Left cardiac atrium (tissue), 4 donors: ENCODE measurements around the gene TMEM179. TPM values are rescaled to one million over a fixed set of nuclear protein-coding genes. Genes with fewer than 3 reads are reported as not detected.
"Not testable (repeated sequence)": the region's sequence is repeated elsewhere in the genome, so short reads cannot be mapped to it uniquely, and the experiment has no call there.

Experiments used
- ATAC-seq, 2 donors: fragments of 200-7000 bp; cut with Tn5 transposase; one replicate each; pipeline ENCODE4 v1.9.1; 2020; ENCODE audit warnings: mild to moderate bottlenecking in 2 of 2, moderate library complexity in 2 of 2
- DNase-seq: peaks from one replicate; pipeline ENCODE4 v3.0.0-alpha.2; 2020
- intact Hi-C, 2 donors: fragments of 100-400 bp; cut with DNase I; formaldehyde crosslinking; loops; one replicate each; pipeline versions ENCODE4 v1.14.1 to v1.15.1; 2022 to 2023
- total RNA-seq, 2 donors: library from RNA; stranded (reverse); fragmentation: NEBNext Ultra II Directional; extraction: Animal tissue kit (Norgen Biotek cat#: 25700); gene quantifications; one replicate each; pipeline ENCODE4 v1.2.1, GENCODE V29; 2021
- donor health status: DM: no; HTN: yes; CAD: no.
- donor health status: DM: no; HTN: yes; CAD: no; lungs with severe emphysema.
- donor health status: DM: yes; HTN: yes; CAD: no.
- donor health status: Dilated cardiomyopathy.

The TMEM179 gene
- total RNA-seq, 2 donors from 2014 or later: 0.24 to 1.0 TPM

DNA sequence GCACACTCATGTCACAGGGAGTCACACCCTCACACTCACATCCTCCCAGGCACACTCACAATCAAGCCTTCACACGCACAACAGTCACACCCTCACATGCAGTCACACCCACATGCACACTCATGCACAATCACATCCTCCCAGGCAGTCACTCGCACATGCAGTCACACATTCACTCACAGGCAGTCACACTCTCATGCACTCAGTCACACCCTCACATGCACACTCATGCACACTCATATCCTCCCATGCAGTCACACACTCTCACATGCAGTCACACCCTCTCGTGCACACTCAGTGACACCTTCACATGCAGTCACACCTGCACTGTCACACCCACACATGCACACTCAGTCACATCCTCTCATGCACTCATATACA is 12.3 kb downstream of the TMEM179 start:
- ATAC-seq: no peak
- intact Hi-C loops: no loop called here
- no peak for DNase-seq

- intact Hi-C loops: no loop called here
- DNase-seq: no peak
- ATAC-seq: no peak
These were observed 12.9 kb downstream of the TMEM179 start for GRCh38 chr14:104591506-104592291.

DNA sequence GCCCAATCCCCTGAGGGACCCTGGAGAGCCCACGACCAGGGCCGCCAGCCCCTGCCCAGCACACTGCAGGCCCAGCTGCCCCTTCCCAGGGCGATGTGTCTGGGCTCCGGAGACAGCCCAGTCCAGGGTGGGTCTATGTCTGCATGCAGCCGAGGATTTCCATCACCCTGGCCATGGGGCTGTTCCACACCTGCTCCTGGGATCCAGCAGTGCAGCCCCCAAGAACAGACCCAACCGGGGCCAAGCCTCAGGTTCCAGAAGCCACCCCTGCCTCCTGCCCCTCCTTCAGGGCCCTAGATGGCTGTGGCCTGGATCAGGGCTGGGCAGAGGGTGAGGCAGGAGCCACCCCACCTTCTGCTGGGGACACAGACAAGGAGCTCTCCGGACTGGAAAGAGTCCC is 13.5 kb downstream of the TMEM179 start:
- ATAC-seq (no peak), DNase-seq (no peak)
- intact Hi-C loops: no loop called here

- no peak for ATAC-seq
- no peak for DNase-seq
- intact Hi-C loops: no loop called here
These were observed 14.2 kb downstream of the TMEM179 start for GRCh38 chr14:104590240-104590965.

DNA sequence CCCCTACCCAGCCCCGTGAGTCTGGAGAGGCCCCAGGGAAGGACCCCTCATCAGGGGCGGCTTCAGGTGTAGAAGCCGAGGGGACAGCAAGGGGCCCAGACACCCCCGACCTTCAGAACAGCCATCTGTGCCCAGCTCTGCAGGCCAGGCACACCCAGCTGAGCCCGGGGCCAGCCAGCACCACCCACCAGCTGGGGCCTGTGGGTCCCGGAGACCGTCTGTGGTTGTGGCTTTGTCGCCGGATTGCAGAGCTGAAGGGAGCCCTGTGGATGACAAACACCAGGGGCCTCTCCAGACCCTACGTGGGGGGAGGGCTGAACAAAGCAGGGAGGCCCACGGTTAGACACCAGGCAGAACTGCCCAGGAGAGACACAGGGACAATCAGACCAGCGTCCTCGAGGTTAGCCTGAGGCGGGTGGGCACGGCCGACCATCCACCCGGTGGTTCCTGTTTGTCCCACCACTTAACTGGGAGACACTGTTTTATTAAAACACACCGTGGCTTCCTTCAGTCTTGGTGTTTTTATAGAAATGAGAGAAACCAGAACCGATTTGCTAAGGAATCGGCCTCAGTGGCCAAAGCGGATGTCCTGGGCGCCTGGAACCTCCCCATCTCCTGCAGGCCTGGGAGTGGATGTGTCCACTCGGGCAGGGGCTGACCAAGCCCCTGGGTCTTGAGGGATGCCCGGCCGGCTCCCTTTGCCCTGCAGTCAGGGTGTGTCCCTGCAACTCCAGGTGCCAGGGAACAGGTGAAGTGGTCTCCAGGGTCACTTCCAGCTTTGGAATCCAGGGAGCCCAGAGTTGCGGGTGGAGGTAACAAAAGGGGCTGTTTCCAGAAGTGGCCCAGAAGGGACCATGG is 15.0 kb downstream of the TMEM179 start:
- ATAC-seq (no peak), DNase-seq (no peak)
- intact Hi-C loops: no loop called here

GRCh38 chr14:104588066-104588857 is 16.3 kb downstream of the TMEM179 start:
- intact Hi-C loops: no loop called here
- ATAC-seq (no peak), DNase-seq (no peak)

DNA sequence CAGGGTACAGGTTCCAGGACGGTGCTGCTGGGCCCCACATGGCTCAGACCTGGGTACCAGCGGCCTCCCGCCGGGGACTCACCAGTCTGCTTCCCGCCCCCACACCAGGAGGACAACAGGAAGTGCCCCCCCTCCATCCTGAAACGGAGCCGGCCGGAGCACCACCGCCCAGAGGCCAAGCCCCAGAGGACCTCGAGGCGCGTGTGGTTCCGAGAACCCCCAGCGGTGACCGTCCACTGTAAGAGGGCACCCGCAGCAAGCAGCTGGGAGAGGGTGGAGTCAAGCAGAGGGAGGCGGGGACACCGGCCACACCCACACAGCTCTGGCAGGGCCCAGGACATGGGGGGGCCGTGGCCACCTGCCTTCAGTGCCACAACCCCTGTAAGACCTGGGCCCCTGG is 16.9 kb downstream of the TMEM179 start:
- ATAC-seq: no peak
- intact Hi-C loops: no loop called here
- no peak for DNase-seq

DNA sequence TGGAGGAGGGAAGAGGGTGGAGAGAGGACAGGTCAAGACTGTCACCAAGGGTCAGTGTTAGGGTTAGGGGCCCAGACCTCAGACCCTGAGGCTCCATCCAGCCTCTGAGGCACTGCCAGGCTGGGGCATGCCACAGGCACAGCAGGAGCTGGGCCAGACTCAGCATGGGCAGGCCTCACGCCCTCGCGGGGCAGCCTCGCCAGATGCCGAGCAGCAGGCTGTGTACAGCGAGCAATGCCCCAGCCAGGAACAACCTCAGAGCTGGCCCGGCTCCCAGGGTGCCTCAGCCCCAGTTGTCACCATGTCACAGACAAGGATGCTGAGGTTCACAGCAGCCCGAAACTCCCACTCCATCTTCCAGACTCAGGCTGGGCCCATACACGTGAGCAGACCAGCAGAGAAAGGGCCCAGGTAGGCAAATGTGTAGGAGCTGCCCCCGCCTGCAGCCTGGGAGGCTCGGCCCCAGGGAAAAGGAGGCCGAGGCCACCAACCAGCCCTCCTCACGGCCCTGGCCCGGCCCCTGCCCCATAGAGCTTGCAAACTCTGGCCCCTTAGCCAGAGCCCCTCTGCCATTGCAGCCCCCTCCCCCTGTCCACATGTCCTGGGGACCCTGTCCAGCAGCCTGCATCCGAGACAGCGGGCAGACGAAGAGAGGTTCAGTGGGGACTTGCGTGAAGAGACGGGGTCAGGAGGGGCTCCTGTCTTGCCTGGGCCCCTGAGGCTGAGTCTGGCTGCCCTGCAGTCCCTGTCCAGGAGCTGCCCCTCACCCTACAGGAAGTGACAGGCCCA is 17.5 kb downstream of the TMEM179 start:
- peak; percentile 41 to 57 for ATAC-seq
- peak; percentile 72 for DNase-seq
- intact Hi-C loops: no loop called here

DNA sequence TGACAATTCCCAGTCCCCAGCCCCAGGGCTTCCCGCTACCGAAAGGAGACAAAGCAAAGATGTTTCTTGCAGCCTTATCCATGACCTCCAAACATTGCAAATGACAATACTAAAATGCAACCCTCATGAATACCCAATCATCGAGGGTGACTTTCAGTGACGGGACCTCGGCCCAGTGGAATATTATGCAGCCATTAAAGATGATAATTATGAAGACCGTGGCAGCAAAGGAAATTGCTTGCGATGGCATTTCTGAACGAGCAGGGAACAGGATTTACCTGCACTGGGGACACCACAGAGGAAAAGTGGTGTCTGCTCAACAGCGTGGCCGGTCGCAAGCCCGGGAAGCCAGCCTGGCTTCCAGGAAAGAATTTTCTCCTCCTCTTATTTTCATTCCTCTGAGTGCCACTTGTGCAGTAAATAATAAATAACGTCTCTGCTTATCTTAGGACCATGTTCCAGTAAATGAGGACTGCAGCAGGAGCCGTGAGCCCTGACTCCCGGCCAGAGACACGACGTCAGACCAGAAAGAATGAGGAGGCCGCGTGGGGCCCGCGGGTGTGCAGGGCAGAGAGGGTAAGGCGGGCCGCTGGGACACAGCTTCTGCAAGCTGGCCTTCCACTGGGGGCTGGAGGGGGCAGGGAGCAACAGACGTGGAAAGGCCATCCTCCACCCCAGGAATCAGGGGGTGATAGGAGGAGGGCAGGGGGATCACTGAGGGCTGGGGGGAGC is 18.4 kb downstream of the TMEM179 start:
- DNase-seq: peak; percentile 73
- intact Hi-C loops: no loop called here

GRCh38 chr14:104584557-104584956 is 20.0 kb downstream of the TMEM179 start:
- DNase-seq (no peak), ATAC-seq (no peak)
- intact Hi-C loops: no loop called here

More for the DNA sequence above, 18.4 kb downstream of the TMEM179 start:
- peak; percentile 11 to 14 for ATAC-seq

DNA sequence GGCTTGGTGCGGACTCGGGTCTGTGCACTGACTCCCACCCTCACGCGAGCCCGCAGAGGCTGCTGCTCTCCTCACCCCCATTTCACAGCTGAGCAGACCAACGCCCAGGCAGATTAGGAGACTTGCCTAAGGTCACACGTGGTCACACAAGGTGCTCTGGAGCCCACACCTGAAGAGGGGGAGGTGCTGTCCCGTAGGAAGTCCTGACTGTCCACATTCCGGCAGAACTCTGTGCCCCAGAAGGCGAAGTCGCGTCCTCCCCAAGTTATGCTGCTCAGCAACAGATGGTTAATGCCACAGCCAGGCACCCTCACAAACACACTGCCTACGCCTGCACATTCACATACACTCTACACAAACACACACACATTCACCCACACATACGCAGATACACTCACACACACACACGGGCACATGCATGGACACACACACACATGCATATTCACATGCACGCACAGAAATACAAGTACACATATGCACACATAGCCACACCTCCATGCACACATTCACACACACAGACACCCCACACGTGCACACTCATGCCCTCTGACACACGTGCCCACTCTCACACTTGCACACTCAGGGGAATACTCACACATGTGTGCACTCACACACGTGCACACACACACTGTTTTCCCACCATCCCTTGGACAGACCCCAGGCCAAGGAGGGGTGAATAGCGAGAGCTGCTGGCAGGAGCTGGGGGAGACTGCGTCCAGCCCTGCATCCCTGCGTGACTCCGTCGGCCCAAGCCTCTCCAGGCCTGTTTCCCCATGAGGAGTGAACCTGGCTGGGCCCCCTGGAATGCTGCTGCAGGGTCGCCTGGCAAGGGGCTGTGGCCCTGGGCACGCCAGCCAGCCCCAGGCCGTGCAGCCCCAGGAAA is 20.9 kb downstream of the TMEM179 start:
- intact Hi-C loops: no loop called here
- no peak for ATAC-seq
- no peak for DNase-seq

DNA sequence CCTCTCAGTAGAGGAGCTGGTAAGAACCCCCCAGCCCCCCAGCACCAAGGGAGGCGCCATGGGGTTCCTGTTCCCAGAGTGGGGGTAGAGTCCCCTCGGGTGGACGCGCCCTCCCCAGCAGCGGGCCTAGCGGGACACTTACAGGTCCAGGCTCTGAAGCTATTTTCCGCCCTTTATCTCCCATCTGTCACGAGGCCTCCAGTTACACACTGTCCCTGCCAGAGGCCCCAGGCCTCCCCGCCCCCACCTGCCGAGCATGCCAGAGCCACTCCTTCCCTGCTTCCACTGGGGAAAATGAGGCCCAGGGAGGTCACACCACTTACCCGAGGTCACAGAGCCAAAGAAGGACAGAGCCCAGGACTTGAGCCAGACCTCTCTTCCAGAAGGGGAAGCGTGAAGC is 21.9 kb downstream of the TMEM179 start:
- DNase-seq (peak; percentile 78), ATAC-seq (peak; percentile 66 to 71)
- intact Hi-C loops: no loop called here

DNA sequence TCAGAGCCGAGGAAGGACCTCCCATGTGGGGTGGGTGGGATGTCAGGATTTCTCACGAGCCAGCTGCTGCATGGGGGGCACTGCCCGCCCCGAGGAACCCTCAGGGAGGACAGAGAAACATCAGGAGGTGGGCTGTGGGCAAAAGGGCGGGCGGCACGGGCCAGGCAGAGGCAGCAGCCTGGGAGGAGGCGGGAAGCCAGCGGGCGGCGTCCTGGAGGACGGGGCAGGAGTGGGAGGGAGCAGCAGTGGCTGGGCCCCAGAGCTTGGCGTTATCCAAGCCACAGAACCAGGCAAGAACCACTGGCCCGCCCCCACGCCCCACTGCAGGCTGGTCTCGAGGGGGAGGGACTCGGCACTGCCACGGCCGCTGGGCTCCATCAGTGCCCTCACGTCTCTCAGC is 22.6 kb downstream of the TMEM179 start:
- intact Hi-C loops: no loop called here
- peak; percentile 53 to 62 for ATAC-seq
- peak; percentile 78 for DNase-seq

DNA sequence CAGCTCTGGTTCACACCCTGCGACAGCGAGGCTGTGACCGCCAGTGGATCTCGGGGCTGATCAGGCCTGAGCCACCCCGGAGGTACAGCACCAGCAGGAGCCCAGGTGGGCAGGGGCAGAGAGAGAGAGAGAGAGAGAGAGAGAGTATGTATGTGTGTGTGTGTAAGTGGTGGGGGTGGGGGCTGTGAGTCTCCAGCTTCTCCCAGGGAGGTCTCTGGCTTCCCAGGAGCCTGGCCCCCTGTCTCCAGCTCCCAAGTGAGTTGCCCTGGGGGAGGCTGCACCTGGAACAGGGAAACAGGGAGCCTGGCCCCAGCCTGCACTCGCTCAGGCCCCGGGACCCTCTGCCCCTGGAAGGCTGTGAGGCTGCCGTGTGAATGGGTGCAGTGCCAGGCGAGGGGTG is 23.1 kb downstream of the TMEM179 start:
- DNase-seq (no peak), ATAC-seq (no peak)
- intact Hi-C loops: no loop called here

DNA sequence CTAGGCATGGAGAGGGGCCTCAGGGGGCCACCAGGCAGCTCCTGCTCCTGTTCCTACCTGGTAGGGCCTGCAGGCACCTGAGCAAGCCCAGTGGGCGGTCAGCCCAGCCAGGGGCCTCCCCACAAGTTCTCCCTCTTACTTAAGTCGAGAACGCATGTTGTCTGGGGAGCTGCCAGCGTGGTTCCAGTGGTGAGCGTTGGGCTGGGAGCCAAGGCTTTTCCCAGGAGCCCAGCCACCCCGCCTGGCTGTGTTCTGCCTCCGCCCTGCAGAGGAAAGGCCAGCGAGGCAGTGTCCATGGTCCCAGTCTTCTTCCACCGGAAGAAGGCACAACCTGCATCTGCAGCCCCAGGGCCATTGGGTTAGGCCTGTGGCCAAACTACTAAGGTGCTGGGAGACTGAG is 23.6 kb downstream of the TMEM179 start:
- ATAC-seq: peak; percentile 15 to 38
- peak; percentile 76 for DNase-seq
- intact Hi-C loops: no loop called here

GRCh38 chr14:104579939-104580338 is 24.6 kb downstream of the TMEM179 start:
- not testable (repeated sequence) for ATAC-seq, DNase-seq
- intact Hi-C loops: loop anchor here in 1 of 2 donors (5.0 kb wide), 1 partner anchor 57 kb away; no protein-coding TSS in a partner anchor
